HCT116 (cell line): ENCODE results near the gene EHBP1. TPM values are rescaled to one million over a fixed set of nuclear protein-coding genes. Genes with fewer than 3 reads are reported as not detected.

Experiments used
- ATAC-seq: fragments of 200-7000 bp; cut with Tn5 transposase; 2 replicates; pipeline ENCODE4 v1.9.1; 2020; ENCODE audit warnings: mild to moderate bottlenecking, moderate library complexity
- BruUV-seq: library from RNA; stranded (reverse); fragments of 400-500 nt; replicated peaks from 2 replicates; lab custom pipeline; 2021; lab: Mats Ljungman, UMichigan
- CTCF ChIA-PET: fragments of 300-600 bp; sonication (Branson Sonifier 250); formaldehyde crosslinking; loops from one replicate; lab custom pipeline; 2021; ENCODE audit warnings: antibody characterized with exemption; lab: Charles Lee
- POLR2A ChIA-PET: fragments of 300-600, 350-600 bp; sonication (Branson Sonifier 250); formaldehyde crosslinking; loops from one replicate; lab custom pipeline; 2021; ENCODE audit warnings: antibody characterized with exemption; lab: Charles Lee
- RAD21 ChIA-PET, 2 experiments: fragments of 300-600 bp; sonication (Branson Sonifier 250); formaldehyde crosslinking; loops; one replicate each; lab custom pipeline; 2023; ENCODE audit warnings: low total read pairs in 2 of 2; ENCODE audit not compliant: uncharacterized antibody in 2 of 2, unreplicated experiment in 2 of 2, low non-redundant PET in 1 of 2; lab: Charles Lee
- DNase-seq: peaks from one replicate; pipeline ENCODE4 v3.0.0-alpha.2; 2010; ENCODE audit warnings: low read depth, low spot score
- H2AFZ ChIP-seq: fragments of 200-600 bp; shearing (Covaris generic), sonication (generic); 2 replicates; pipeline ENCODE4 v1.6.1; 2017; ENCODE audit warnings: low read depth, mixed run types, mixed read lengths, antibody characterized with exemption, low read length; ENCODE audit not compliant: poor library complexity, severe bottlenecking
- H3K27ac ChIP-seq: 2 replicates; pipeline ENCODE4 v1.5.1; 2012; ENCODE audit warnings: low read depth, low read length
- H3K27me3 ChIP-seq: fragments of 200-600 bp; sonication (generic); 2 replicates; pipeline ENCODE4 v1.6.1; 2016; ENCODE audit warnings: mixed run types, low read length, mixed read lengths; ENCODE audit not compliant: insufficient read depth
- H3K36me3 ChIP-seq, 2 experiments: fragments of 200-500 bp in 1 of 2; fragments of 200-600 bp in 1 of 2; sonication (Bioruptor generic) in 1 of 2; sonication (generic) in 1 of 2; 2 replicates each; pipeline versions ENCODE4 v1.5.1 to v1.6.1; 2014 to 2016; ENCODE audit warnings: low read length in 2 of 2, inconsistent platforms in 1 of 2, mixed read lengths in 1 of 2, mixed run types in 1 of 2; ENCODE audit not compliant: insufficient read depth in 2 of 2, control insufficient read depth in 1 of 2
- H3K4me1 ChIP-seq, 2 experiments: fragments of 200-600 bp in 1 of 2; sonication (generic) in 1 of 2; 2 replicates each; pipeline versions ENCODE4 v1.5.1 to v1.6.1; 2012 to 2017; ENCODE audit warnings: low read length in 2 of 2, inconsistent platforms in 1 of 2, mild to moderate bottlenecking in 1 of 2, mixed read lengths in 1 of 2, mixed run types in 1 of 2, moderate library complexity in 1 of 2; ENCODE audit not compliant: insufficient read depth in 2 of 2, control insufficient read depth in 1 of 2
- H3K4me2 ChIP-seq: fragments of 200-600 bp; sonication (generic); 2 replicates; pipeline ENCODE4 v1.6.1; 2017; ENCODE audit warnings: mixed run types, low read length, mixed read lengths
- H3K4me3 ChIP-seq, 2 experiments: fragments of 200-600 bp in 1 of 2; sonication (generic) in 1 of 2; replicated peaks in 1 of 2; 2 replicates each; pipeline ENCODE4 v1.5.1; 2011 to 2016; ENCODE audit warnings: low read length in 2 of 2, control low read depth in 1 of 2, low read depth in 1 of 2, mild to moderate bottlenecking in 1 of 2, mixed read lengths in 1 of 2, mixed run types in 1 of 2
- H3K79me2 ChIP-seq: fragments of 200-600 bp; sonication (generic); 2 replicates; pipeline ENCODE4 v1.6.1; 2017; ENCODE audit warnings: mild to moderate bottlenecking, mixed run types, low read length, moderate library complexity, mixed read lengths; ENCODE audit not compliant: insufficient read depth
- H3K9ac ChIP-seq: fragments of 200-600 bp; sonication (generic); 2 replicates; pipeline ENCODE4 v1.6.1; 2016; ENCODE audit warnings: low read length, mixed read lengths
- H3K9me2 ChIP-seq: fragments of 200-600 bp; sonication (generic), shearing (Covaris generic); 2 replicates; pipeline ENCODE4 v1.6.1; 2017; ENCODE audit warnings: mixed run types, mild to moderate bottlenecking, moderate library complexity; ENCODE audit not compliant: insufficient read depth
- H3K9me3 ChIP-seq, 2 experiments: fragments of 200-500 bp in 1 of 2; fragments of 200-600 bp in 1 of 2; sonication (Bioruptor generic) in 1 of 2; sonication (generic) in 1 of 2; 2 replicates each; pipeline ENCODE4 v1.6.1; 2014 to 2017; ENCODE audit warnings: low read length in 2 of 2, mixed read lengths in 2 of 2, inconsistent platforms in 1 of 2, low read depth in 1 of 2, mild to moderate bottlenecking in 1 of 2, mixed run types in 1 of 2, moderate library complexity in 1 of 2; ENCODE audit not compliant: control insufficient read depth in 1 of 2, insufficient read depth in 1 of 2
- H4K20me1 ChIP-seq: fragments of 200-600 bp; sonication (generic), shearing (Covaris generic); 2 replicates; pipeline ENCODE4 v1.6.1; 2017; ENCODE audit warnings: mixed run types, mild to moderate bottlenecking, moderate library complexity; ENCODE audit not compliant: insufficient read depth
- CBX3 ChIP-seq: IDR thresholded peaks from 2 replicates; pipeline ENCODE4 v1.6.1; 2012; ENCODE audit warnings: low read depth
- CEBPB ChIP-seq: IDR thresholded peaks from 2 replicates; pipeline ENCODE4 v1.6.1; 2012; ENCODE audit warnings: low read depth
- ELF1 ChIP-seq: IDR thresholded peaks from 2 replicates; pipeline ENCODE4 v1.6.1; 2012; ENCODE audit warnings: low read depth, borderline replicate concordance
- MAX ChIP-seq: IDR thresholded peaks from 2 replicates; pipeline ENCODE4 v1.6.1; 2012
- POLR2AphosphoS5 ChIP-seq: IDR thresholded peaks from 2 replicates; pipeline ENCODE4 v1.6.1; 2011; ENCODE audit warnings: mild to moderate bottlenecking, low read depth, low read length, moderate library complexity
- RAD21 ChIP-seq: IDR thresholded peaks from 2 replicates; pipeline ENCODE4 v1.6.1; 2012; ENCODE audit warnings: low read depth, mild to moderate bottlenecking
- REST ChIP-seq: IDR thresholded peaks from 2 replicates; pipeline ENCODE4 v1.6.1; 2012; ENCODE audit warnings: low read depth
- TCF7L2 ChIP-seq: IDR thresholded peaks from 2 replicates; pipeline ENCODE4 v1.7.0; 2011; ENCODE audit warnings: borderline replicate concordance, inconsistent platforms; ENCODE audit not compliant: insufficient read depth, insufficient read length; ENCODE audit errors: extremely low read depth
- ZFX ChIP-seq: fragments of 450-650 bp; IDR thresholded peaks from 2 replicates; pipeline ENCODE4 v1.6.1; 2017
- intact Hi-C: fragments of 100-400 bp; cut with micrococcal nuclease; formaldehyde crosslinking; loops from 2 replicates; pipeline ENCODE4 v1.10.0; 2022
- total RNA-seq: library from RNA; stranded (reverse); gene quantifications from one replicate; pipeline ENCODE4 v1.2.1, GENCODE V29; 2021; ENCODE audit not compliant: unreplicated experiment

Gene EHBP1
- total RNA-seq, 1 experiment from 2014 or later = 89.9 TPM

DNA sequence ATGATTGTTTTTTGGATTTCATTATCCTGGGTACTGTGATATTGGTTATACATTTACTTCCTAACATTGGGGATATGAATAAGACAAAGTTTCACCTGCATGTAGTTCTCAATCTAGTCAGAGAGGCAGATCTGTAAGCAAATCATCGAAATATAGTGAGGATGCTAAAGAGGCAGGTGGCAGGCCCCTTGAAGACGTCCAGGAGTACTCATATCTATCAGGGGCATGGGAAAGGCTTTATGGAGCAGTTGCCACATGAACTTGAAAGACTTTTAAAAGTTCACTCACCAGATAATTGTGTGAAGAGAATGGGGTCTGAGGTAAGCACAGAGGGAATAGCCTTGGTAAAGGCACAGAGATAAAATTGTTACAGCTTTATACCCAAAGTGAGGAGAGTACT lies 78.8 kb downstream of the EHBP1 start:
- no TSS peak for BruUV-seq
- intact Hi-C loops = no loop called here

More for the DNA sequence above, 78.8 kb downstream of the EHBP1 start:
- POLR2A ChIA-PET = no interaction called here
- H3K79me2 ChIP-seq = peaks cover 97% of the 10 kb centered on the region
- DNase-seq (no peak), ATAC-seq (no peak)
- H3K27me3 ChIP-seq = no peaks in the 10 kb centered on the region
- peaks cover 38 to 45% of the 10 kb centered on the region in 2 experiments for H3K4me1 ChIP-seq
- CTCF ChIA-PET = no interaction called here
- H3K9me2 ChIP-seq = no peaks in the 10 kb centered on the region
- no peak for TF ChIP-seq CBX3
- TF ChIP-seq RAD21 = no peak
- no peak for TF ChIP-seq CEBPB
- TF ChIP-seq REST = no peak
- no peak for TF ChIP-seq ELF1
- TF ChIP-seq ZFX = no peak
- TF ChIP-seq POLR2AphosphoS5 = no peak
- TF ChIP-seq MAX = no peak
- TF ChIP-seq TCF7L2 = no peak
- TF ChIP-seq, all 23 proteins: peak for 0
- no peak overlapping the region; the same call in 1 of the 2 replicates for H3K27ac ChIP-seq
- RAD21 ChIA-PET = no interaction called here
- H2AFZ ChIP-seq = no peak overlapping the region
- H3K9me3 ChIP-seq = peaks cover 0 to 3% of the 10 kb centered on the region in 2 experiments; a peak in 1 of 4 replicates
- H4K20me1 ChIP-seq = peaks cover 6% of the 10 kb centered on the region; the same call in 1 of the 2 replicates
- H3K9ac ChIP-seq = no peak overlapping the region
- H3K4me3 ChIP-seq = no peak overlapping the region
- no peak overlapping the region for H3K4me2 ChIP-seq
- peaks cover 0 to 8% of the 10 kb centered on the region in 2 experiments; a peak in 1 of 4 replicates for H3K36me3 ChIP-seq
